ENCODE results near the gene AGBL2. TPM values are rescaled to one million over a fixed set of nuclear protein-coding genes. Genes with fewer than 3 reads are reported as not detected.

The AGBL2 gene
- total and polyA plus RNA-seq, 2 of the 8 experiments (the other 6 are each of a cell fraction or from before 2014, with no cell fraction given): 2.1 to 6.5 TPM

GRCh38 chr11:47688991-47689390, 26.2 kb downstream of the AGBL2 start (continued):
- TF ChIP-seq CHD7 (IDR thresholded peaks at IDR 0.05; ENCODE audit: insufficient replicate concordance, low read length) (no peak), RBBP5 (IDR thresholded peaks at IDR 0.05; ENCODE audit: borderline replicate concordance, low read depth, low read length) (no peak), GABPA (IDR thresholded peaks at IDR 0.05; ENCODE audit: borderline replicate concordance, insufficient read depth, low read length) (no peak), KDM5A (IDR thresholded peaks at IDR 0.05; ENCODE audit: low read length) (no peak), ATF3 (IDR thresholded peaks at IDR 0.05; ENCODE audit: insufficient read depth, low read depth, low read length) (no peak), TAF1 (IDR thresholded peaks at IDR 0.05; ENCODE audit: low read depth, low read length) (no peak), CBX5 (IDR thresholded peaks at IDR 0.05; ENCODE audit: low read depth, low read length) (no peak), ATF2 (IDR thresholded peaks at IDR 0.05; ENCODE audit: low read length) (no peak), BACH1 (IDR thresholded peaks at IDR 0.05; ENCODE audit: low read length) (no peak), POLR2A (IDR thresholded peaks at IDR 0.05; ENCODE audit: control extremely low read depth in 1 of 2, low read depth in 2 of 2, low read length in 2 of 2) (no peak)

Measured in H1 (cell line).